GM12878 (cell line): ENCODE measurements around the gene FBXL7. TPM values are rescaled to one million over a fixed set of nuclear protein-coding genes. Genes with fewer than 3 reads are reported as not detected.

Experiments
- ATAC-seq: fragments of 200-7000 bp; cut with Tn5 transposase; 3 replicates; pipeline ENCODE4 v1.9.1; 2020; ENCODE audit warnings: mild to moderate bottlenecking, moderate library complexity
- BruUV-seq: library from RNA; stranded (reverse); fragments of 400-500 nt; replicated peaks from 2 replicates; lab custom pipeline; 2021; lab: Mats Ljungman, UMichigan
- CTCF ChIA-PET: fragments of 300-600 bp; sonication (Branson Sonifier 250); formaldehyde crosslinking; extraction: SDS; loops from one replicate; lab custom pipeline; 2021; ENCODE audit warnings: inconsistent platforms; lab: Yijun Ruan, JAX
- POLR2A ChIA-PET: fragments of 350-600 bp; formaldehyde crosslinking; extraction: SDS; loops from one replicate; lab custom pipeline; 2021; ENCODE audit warnings: inconsistent platforms; lab: Charles Lee
- RAD21 ChIA-PET: fragments of 300-600 bp; sonication (Branson Sonifier 250); formaldehyde crosslinking; loops from one replicate; lab custom pipeline; 2023; ENCODE audit warnings: antibody characterized with exemption; ENCODE audit not compliant: unreplicated experiment; lab: Charles Lee
- SMC1A ChIA-PET: fragments of 300-600 bp; sonication (Branson Sonifier 250); formaldehyde crosslinking; loops from one replicate; lab custom pipeline; 2023; ENCODE audit not compliant: unreplicated experiment, uncharacterized antibody; lab: Charles Lee
- DNase-seq: peaks from one replicate; pipeline ENCODE4 v3.0.0-alpha.2; 2011; ENCODE audit warnings: low read depth, low spot score
- FAIRE-seq: peaks from 3 replicates; lab custom pipeline; 2011; peaks lifted over from hg19 to GRCh38; lab: Jason Lieb, UNC
- H2AFZ ChIP-seq: 2 replicates; pipeline ENCODE4 v1.6.0; 2011; ENCODE audit warnings: low read depth, low read length, control low read depth; ENCODE audit not compliant: control insufficient read depth
- H3K27ac ChIP-seq: 2 replicates; pipeline ENCODE4 v1.5.1; 2011; ENCODE audit warnings: control low read depth; ENCODE audit not compliant: control insufficient read depth, insufficient read depth
- H3K27me3 ChIP-seq, 2 experiments: replicated peaks in 1 of 2; 2 replicates each; pipeline versions ENCODE4 v1.6.0 to v1.6.1; 2011; ENCODE audit warnings: low read length in 1 of 2; ENCODE audit not compliant: control insufficient read depth in 2 of 2, insufficient read depth in 2 of 2
- H3K36me3 ChIP-seq, 2 experiments: 2 replicates each; pipeline ENCODE4 v1.5.1; 2011; ENCODE audit warnings: low read length in 1 of 2; ENCODE audit not compliant: control insufficient read depth in 2 of 2, insufficient read depth in 2 of 2
- H3K4me1 ChIP-seq: 2 replicates; pipeline ENCODE4 v1.6.1; 2011; ENCODE audit warnings: mild to moderate bottlenecking, low read length, moderate library complexity, mixed read lengths; ENCODE audit not compliant: control insufficient read depth, insufficient read depth
- H3K4me2 ChIP-seq: 2 replicates; pipeline ENCODE4 v1.6.0; 2011; ENCODE audit warnings: control low read depth; ENCODE audit not compliant: control insufficient read depth, insufficient read depth
- H3K4me3 ChIP-seq: fragments of 200-600 bp; sonication (generic); 2 replicates; pipeline ENCODE4 v1.5.1; 2016
- H3K79me2 ChIP-seq: 2 replicates; pipeline ENCODE4 v1.6.0; 2011; ENCODE audit warnings: low read length; ENCODE audit not compliant: control insufficient read depth, insufficient read depth
- H3K9ac ChIP-seq: 2 replicates; pipeline ENCODE4 v1.8.0; 2011; ENCODE audit warnings: low read length, control low read depth, mixed read lengths; ENCODE audit not compliant: control insufficient read depth, insufficient read depth
- H3K9me3 ChIP-seq: replicated peaks from 3 replicates; pipeline ENCODE4 v1.5.1; 2011; ENCODE audit warnings: mild to moderate bottlenecking, low read length; ENCODE audit not compliant: control insufficient read depth, insufficient read depth
- H4K20me1 ChIP-seq: 2 replicates; pipeline ENCODE4 v1.6.0; 2011; ENCODE audit not compliant: control insufficient read depth, insufficient read depth
- CEBPZ ChIP-seq: fragments of 150-350 bp; IDR thresholded peaks from 2 replicates; pipeline ENCODE4 v1.6.1; 2016; ENCODE audit warnings: low read depth, low read length
- CHD1 ChIP-seq: IDR thresholded peaks from 2 replicates; pipeline ENCODE4 v1.6.1; 2012; ENCODE audit warnings: low read depth, low read length, improper control_type of control experiment
- E2F8 ChIP-seq: fragments of 450-650 bp; IDR thresholded peaks from 2 replicates; pipeline ENCODE4 v1.6.1; 2018; ENCODE audit warnings: mild to moderate bottlenecking, low read depth, moderate library complexity; ENCODE audit not compliant: partially characterized antibody
- EGR1 ChIP-seq, 2 experiments: IDR thresholded peaks; 1 replicate in 1 of 2; 2 replicates in 1 of 2; pipeline ENCODE4 v1.6.1; 2011 to 2012; ENCODE audit warnings: low read depth in 2 of 2, low read length in 2 of 2, borderline replicate concordance in 1 of 2, mild to moderate bottlenecking in 1 of 2, moderate library complexity in 1 of 2
- ETV6 ChIP-seq, 2 experiments: fragments of 450-650 bp in 1 of 2; IDR thresholded peaks in 1 of 2; conservative IDR thresholded peaks in 1 of 2; 2 replicates each; pipeline ENCODE4 v1.6.1; 2014; ENCODE audit warnings: antibody characterized with exemption in 1 of 2, borderline replicate concordance in 1 of 2, low read depth in 1 of 2, mild to moderate bottlenecking in 1 of 2, moderate library complexity in 1 of 2
- HCFC1 ChIP-seq: fragments of 150-350 bp; IDR thresholded peaks from 2 replicates; pipeline ENCODE4 v1.6.1; 2014; ENCODE audit warnings: low read length
- HDGF ChIP-seq: fragments of 450-650 bp; IDR thresholded peaks from 2 replicates; pipeline ENCODE4 v1.6.1; 2016; ENCODE audit warnings: antibody characterized with exemption
- JUNB ChIP-seq: IDR thresholded peaks from 2 replicates; pipeline ENCODE4 v1.6.1; 2016; ENCODE audit warnings: antibody characterized with exemption, mild to moderate bottlenecking
- SMARCA5 ChIP-seq: fragments of 450-650 bp; IDR thresholded peaks from 2 replicates; pipeline ENCODE4 v1.6.1; 2017; ENCODE audit warnings: mild to moderate bottlenecking
- YY1 ChIP-seq: IDR thresholded peaks from 2 replicates; pipeline ENCODE4 v1.6.1; 2011; ENCODE audit warnings: low read depth, mild to moderate bottlenecking, low read length
- ZNF24 ChIP-seq: fragments of 450-650 bp; IDR thresholded peaks from 2 replicates; pipeline ENCODE4 v1.6.1; 2017; ENCODE audit warnings: antibody characterized with exemption, mild to moderate bottlenecking
- ZNF687 ChIP-seq: fragments of 450-650 bp; IDR thresholded peaks from 2 replicates; pipeline ENCODE4 v1.6.1; 2017; ENCODE audit warnings: mild to moderate bottlenecking, moderate library complexity
- in situ Hi-C: fragments of 300-500 bp; cut with MboI; formaldehyde crosslinking; loops from 9 replicates; pipeline ENCODE4 v1.14.3; 2018; ENCODE audit warnings: mixed read lengths
- intact Hi-C: fragments of 100-400 bp; cut with micrococcal nuclease; formaldehyde crosslinking; loops from one replicate; pipeline ENCODE4 v1.14.2; 2022; ENCODE audit not compliant: unreplicated experiment
- polyA plus RNA-seq, 11 experiments: library from polyadenylated mRNA; depleted of rRNA in 4 of 11; unstranded in 6 of 11; stranded (reverse) in 5 of 11; fragments of >200 nt; fragmentation: Nextera tagmentation in 4 of 11; fragmentation: Illumina TruSeq in 1 of 11; extraction: Ambion mirVana in 4 of 11; extraction: Trizol in 1 of 11; gene quantifications; 1 replicate in 1 of 11; 2 replicates in 10 of 11; pipeline versions ENCODE4 v1.2.1 to v1.2.3, GENCODE V29; 2011 to 2016; ENCODE audit warnings: inconsistent platforms in 2 of 11, missing spikeins in 2 of 11, low read depth in 1 of 11
- total RNA-seq, 4 experiments: library from RNA; depleted of rRNA in 3 of 4; stranded (reverse); fragments of >200 nt in 3 of 4; fragmentation: Illumina TruSeq in 1 of 4; extraction: Trizol in 1 of 4; gene quantifications; 2 replicates each; pipeline versions ENCODE4 v1.2.1 to v1.2.3, GENCODE V29; 2013 to 2021

The FBXL7 gene
- total and polyA plus RNA-seq, 10 of the 15 experiments (the other 5 are each of a cell fraction or from before 2014, with no cell fraction given), result 0.03 to 0.44 (median 0.16) TPM

GRCh38 chr5:15474143-15474719 lies 25.7 kb upstream of the FBXL7 start:
- in situ Hi-C loops, result no loop called here
- no peak for ATAC-seq
- BruUV-seq, result no TSS peak
- TF ChIP-seq E2F8 (no peak), SMARCA5 (no peak), JUNB (no peak), HDGF (no peak), CEBPZ (no peak), EGR1 (IDR thresholded peaks at IDR 0.05; ENCODE audit: borderline replicate concordance in 1 of 2, low read depth in 2 of 2, low read length in 2 of 2) (no peak), HCFC1 (no peak), CHD1 (no peak), ETV6 (conservative IDR thresholded peaks at IDR 0.05 in 1 of 2, IDR thresholded peaks at IDR 0.05 in 1 of 2; ENCODE audit: borderline replicate concordance in 1 of 2, low read depth in 1 of 2) (no peak), YY1 (no peak), ZNF24 (no peak), ZNF687 (no peak)

More at GRCh38 chr5:15474143-15474719, 25.7 kb upstream of the FBXL7 start:
- POLR2A ChIA-PET, result no interaction called here
- H4K20me1 ChIP-seq, result no peaks in the 10 kb centered on the region
- RAD21 ChIA-PET, result no interaction called here
- FAIRE-seq (no peak), DNase-seq (no peak)
- H3K27me3 ChIP-seq, result no peaks in the 10 kb centered on the region
- H3K9ac ChIP-seq, result no peak overlapping the region
- no peak overlapping the region for H3K4me3 ChIP-seq
- SMC1A ChIA-PET, result no interaction called here
- no peak overlapping the region for H3K4me2 ChIP-seq
- CTCF ChIA-PET, result no interaction called here
- intact Hi-C loops, result no loop called here
- no peak overlapping the region for H2AFZ ChIP-seq
- H3K79me2 ChIP-seq, result no peaks in the 10 kb centered on the region
- no peaks in the 10 kb centered on the region for H3K36me3 ChIP-seq
- H3K9me3 ChIP-seq, result no peaks in the 10 kb centered on the region
- H3K27ac ChIP-seq, result no peak overlapping the region
- H3K4me1 ChIP-seq, result no peaks in the 10 kb centered on the region
